Psoas muscle (tissue), 8 donors: ENCODE data around the gene CNTNAP2. TPM values are rescaled to one million over a fixed set of nuclear protein-coding genes. Genes with fewer than 3 reads are reported as not detected.

Source experiments
- ATAC-seq, 4 donors: fragments of 200-7000 bp; cut with Tn5 transposase; one replicate each; pipeline ENCODE4 v1.9.1; 2020; ENCODE audit warnings: moderate library complexity in 3 of 4, mild to moderate bottlenecking in 2 of 4
- DNase-seq, 2 donors: peaks; one replicate each; pipeline ENCODE4 v3.0.0-alpha.2; 2020
- H3K27ac ChIP-seq: fragments of 200-600 bp; one replicate; pipeline ENCODE4 v1.8.0; 2022
- H3K27me3 ChIP-seq, 3 donors: fragments of 200-600 bp in 1 of 3; one replicate each; pipeline versions ENCODE4 v1.6.1 to v1.8.0; 2013 to 2022; ENCODE audit warnings: low read length in 2 of 3, mild to moderate bottlenecking in 2 of 3, moderate library complexity in 1 of 3; ENCODE audit not compliant: insufficient read depth in 3 of 3
- H3K36me3 ChIP-seq, 2 donors: fragments of 200-600 bp in 1 of 2; one replicate each; pipeline versions ENCODE4 v1.6.1 to v1.8.0; 2013 to 2022; ENCODE audit warnings: low read depth in 1 of 2, mild to moderate bottlenecking in 1 of 2, moderate library complexity in 1 of 2; ENCODE audit not compliant: insufficient read depth in 1 of 2
- H3K4me1 ChIP-seq: fragments of 200-600 bp; one replicate; pipeline ENCODE4 v1.8.0; 2022
- H3K4me3 ChIP-seq: fragments of 200-600 bp; one replicate; pipeline ENCODE4 v1.8.0; 2022; ENCODE audit warnings: mild to moderate bottlenecking
- H3K9me3 ChIP-seq: fragments of 200-600 bp; one replicate; pipeline ENCODE4 v1.8.0; 2022
- WGBS, 3 donors: extraction: QIAGEN DNeasy Blood & Tissue Kit; methylation state at CpG; one replicate each; pipeline versions ENCODE4 v1.1.6 to v1.1.7; 2013; 5-methylcytosine and 5-hydroxymethylcytosine counted together
- intact Hi-C, 2 donors: fragments of 100-400 bp; cut with DNase I; formaldehyde crosslinking; loops; one replicate each; pipeline versions ENCODE4 v1.11.0 to v1.14.2; 2022
- polyA plus RNA-seq, 3 donors: library from polyadenylated mRNA; stranded (reverse); fragments of 200-250 nt; gene quantifications; one replicate each; pipeline ENCODE4 v1.2.3, GENCODE V29; 2013
- total RNA-seq, 4 donors: library from RNA; stranded (reverse); fragmentation: NEBNext Ultra II Directional in 2 of 4; extraction: Animal tissue kit (Norgen Biotek cat#: 25700) in 2 of 4; gene quantifications; one replicate each; pipeline versions ENCODE4 v1.2.1 to v1.2.4, GENCODE V29; 2021 to 2023
- TF ChIP-seq, protein P1 (sequence below): fragments of 200-600 bp; IDR thresholded peaks from one replicate; pipeline ENCODE4 v1.8.0; 2022; ENCODE audit warnings: antibody characterized with exemption
- donor health status: healthy with polysubstance abuse.
- donor health status: DM: no; HTN: no; CAD: no; lungs with moderate emphysema.
- donor health status: Bipolar disorder and iron deficiency.
- donor health status: healthy.
- donor health status: DM: yes; HTN: yes; CAD: no.
- donor health status: DM: no; HTN: no; CAD: no.
- donor health status: DM: no; HTN: no; CAD: no.
- donor health status: DM: yes; HTN: yes; CAD: no.

The CNTNAP2 gene
- total and polyA plus RNA-seq, 7 donors: 0.01 to 0.13 TPM; not detected in 5

GRCh38 chr7:147990079-147990478 is 1873.5 kb downstream of the CNTNAP2 start:
- TF ChIP-seq, protein P1, sequence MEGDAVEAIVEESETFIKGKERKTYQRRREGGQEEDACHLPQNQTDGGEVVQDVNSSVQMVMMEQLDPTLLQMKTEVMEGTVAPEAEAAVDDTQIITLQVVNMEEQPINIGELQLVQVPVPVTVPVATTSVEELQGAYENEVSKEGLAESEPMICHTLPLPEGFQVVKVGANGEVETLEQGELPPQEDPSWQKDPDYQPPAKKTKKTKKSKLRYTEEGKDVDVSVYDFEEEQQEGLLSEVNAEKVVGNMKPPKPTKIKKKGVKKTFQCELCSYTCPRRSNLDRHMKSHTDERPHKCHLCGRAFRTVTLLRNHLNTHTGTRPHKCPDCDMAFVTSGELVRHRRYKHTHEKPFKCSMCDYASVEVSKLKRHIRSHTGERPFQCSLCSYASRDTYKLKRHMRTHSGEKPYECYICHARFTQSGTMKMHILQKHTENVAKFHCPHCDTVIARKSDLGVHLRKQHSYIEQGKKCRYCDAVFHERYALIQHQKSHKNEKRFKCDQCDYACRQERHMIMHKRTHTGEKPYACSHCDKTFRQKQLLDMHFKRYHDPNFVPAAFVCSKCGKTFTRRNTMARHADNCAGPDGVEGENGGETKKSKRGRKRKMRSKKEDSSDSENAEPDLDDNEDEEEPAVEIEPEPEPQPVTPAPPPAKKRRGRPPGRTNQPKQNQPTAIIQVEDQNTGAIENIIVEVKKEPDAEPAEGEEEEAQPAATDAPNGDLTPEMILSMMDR: no peak
- no peaks in the 10 kb centered on the region for H3K4me1 ChIP-seq
- H3K27me3 ChIP-seq: no peaks in the 10 kb centered on the region
- H3K4me3 ChIP-seq: no peak overlapping the region
- no peaks in the 10 kb centered on the region for H3K9me3 ChIP-seq
- WGBS, 3 donors: 62 to 81% (median 69%) methylated on average over 1 of the region's 1 CpG
- H3K27ac ChIP-seq: no peak overlapping the region
- no peaks in the 10 kb centered on the region for H3K36me3 ChIP-seq
- DNase-seq (no peak), ATAC-seq (no peak)
- intact Hi-C loops: no loop called here

- TF ChIP-seq, protein P1: no peak
- Histone ChIP-seq H3K27me3 (no peaks in the 10 kb centered on the region), H3K4me3 (no peak overlapping the region), H3K9me3 (no peaks in the 10 kb centered on the region), H3K36me3 (no peaks in the 10 kb centered on the region), H3K27ac (no peak overlapping the region), H3K4me1 (no peaks in the 10 kb centered on the region)
- intact Hi-C loops: no loop called here
- ATAC-seq (no peak), DNase-seq (no peak)
- 72 to 78% (median 75%) methylated on average over 2 of the region's 2 CpGs for WGBS, 3 donors
Observed at GRCh38 chr7:147990942-147991341, 1874.3 kb downstream of the CNTNAP2 start.

DNA sequence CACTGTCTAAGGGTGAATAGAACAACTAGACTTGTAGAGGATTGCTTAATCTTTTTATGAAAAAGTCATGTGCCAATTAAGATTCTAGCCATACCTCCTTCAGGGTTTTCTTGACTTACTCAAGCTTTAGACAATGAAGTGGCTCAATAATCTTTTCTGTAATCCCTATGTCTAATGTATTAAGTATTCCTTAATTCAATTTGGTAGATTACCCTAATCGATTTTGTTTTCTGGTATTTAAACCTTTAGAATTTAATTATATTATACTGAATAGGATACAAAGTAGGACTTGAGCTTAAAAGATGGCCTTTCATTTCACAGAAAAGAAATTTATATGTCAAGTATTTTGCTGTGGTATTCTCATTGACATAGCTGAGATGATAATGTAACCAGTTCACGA is 1876.1 kb downstream of the CNTNAP2 start:
- no peak overlapping the region for H3K27ac ChIP-seq
- H3K27me3 ChIP-seq: no peaks in the 10 kb centered on the region
- no peaks in the 10 kb centered on the region for H3K36me3 ChIP-seq
- TF ChIP-seq, protein P1: no peak
- no peak overlapping the region for H3K4me3 ChIP-seq
- no peak for ATAC-seq
- WGBS, 3 donors: 93 to 96% (median 95%) methylated on average over 2 of the region's 2 CpGs
- DNase-seq: no peak
- H3K9me3 ChIP-seq: no peaks in the 10 kb centered on the region
- intact Hi-C loops: no loop called here
- H3K4me1 ChIP-seq: no peaks in the 10 kb centered on the region

DNA sequence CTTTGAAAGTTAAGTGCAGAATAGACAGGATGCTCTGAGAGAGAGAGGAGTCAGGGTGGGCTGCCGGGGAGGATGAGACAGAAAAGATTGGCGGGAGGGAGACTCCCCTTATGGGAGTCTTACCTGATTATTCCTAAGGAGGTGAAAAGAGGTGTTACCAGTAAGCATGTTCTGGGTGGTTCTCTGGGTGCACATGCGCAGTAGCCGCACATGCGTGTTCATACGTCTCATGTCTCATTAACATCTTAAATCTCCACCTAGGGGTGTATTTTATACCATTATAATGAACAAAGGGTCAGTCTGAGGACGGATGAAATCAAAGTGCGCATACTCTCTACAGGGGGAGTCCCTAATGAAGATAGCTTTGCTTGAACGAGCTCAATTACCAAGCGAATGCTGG is 1881.0 kb downstream of the CNTNAP2 start:
- Histone ChIP-seq H3K36me3 (no peaks in the 10 kb centered on the region), H3K27me3 (no peaks in the 10 kb centered on the region), H3K9me3 (no peaks in the 10 kb centered on the region), H3K27ac (no peak overlapping the region), H3K4me3 (no peak overlapping the region), H3K4me1 (no peaks in the 10 kb centered on the region)
- no peak for DNase-seq
- intact Hi-C loops: no loop called here
- 93 to 95% (median 94%) methylated on average over 10 of the region's 10 CpGs for whole genome bisulfite sequencing, 3 donors
- ATAC-seq: no peak
- TF ChIP-seq, protein P1: no peak

DNA sequence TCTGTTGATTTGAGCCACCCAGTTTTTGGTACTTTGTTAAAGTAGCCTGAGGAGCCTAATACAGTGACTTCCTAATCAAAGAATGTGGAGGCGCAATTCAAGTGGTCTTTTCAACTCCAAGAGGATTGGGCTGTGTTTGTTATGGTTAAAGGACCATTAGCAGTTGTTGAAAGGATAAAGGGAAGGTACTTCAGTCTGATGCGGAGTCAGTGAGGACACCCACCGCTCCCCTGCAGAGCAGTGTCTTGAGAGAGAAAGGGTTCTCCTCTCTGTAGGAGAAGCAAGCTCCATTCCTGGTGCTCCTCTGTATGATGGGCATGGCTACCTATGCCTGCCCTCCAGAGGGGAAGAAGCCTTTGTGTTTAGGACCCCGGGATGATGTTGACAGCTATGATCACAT is 1883.4 kb downstream of the CNTNAP2 start:
- H3K27me3 ChIP-seq: no peaks in the 10 kb centered on the region
- WGBS, 3 donors: 85 to 88% (median 85%) methylated on average over 4 of the region's 4 CpGs

More for the DNA sequence above, 1883.4 kb downstream of the CNTNAP2 start:
- ATAC-seq (no peak), DNase-seq (no peak)
- TF ChIP-seq, protein P1: no peak
- no peak overlapping the region for H3K4me3 ChIP-seq
- intact Hi-C loops: no loop called here
- H3K4me1 ChIP-seq: no peaks in the 10 kb centered on the region
- H3K36me3 ChIP-seq: no peaks in the 10 kb centered on the region
- no peaks in the 10 kb centered on the region for H3K9me3 ChIP-seq
- no peak overlapping the region for H3K27ac ChIP-seq
